GM23338 (cell line): ENCODE results near the gene TESK2. TPM values are rescaled to one million over a fixed set of nuclear protein-coding genes. Genes with fewer than 3 reads are reported as not detected.

ENCODE experiments used
- ATAC-seq: fragments of 200-7000 bp; cut with Tn5 transposase; 3 replicates; pipeline ENCODE4 v1.9.1; 2020
- DNase-seq: peaks from one replicate; pipeline ENCODE4 v3.0.0-alpha.2; 2015; ENCODE audit warnings: low spot score
- H2AFZ ChIP-seq: fragments of 200-600 bp; sonication (generic); 2 replicates; pipeline ENCODE4 v1.8.0; 2016; ENCODE audit warnings: antibody characterized with exemption, mild to moderate bottlenecking, moderate library complexity
- H3F3A ChIP-seq: fragments of 200-600 bp; sonication (generic); replicated peaks from 2 replicates; pipeline ENCODE4 v1.8.0; 2017; ENCODE audit warnings: antibody characterized with exemption, mixed run types, low read depth
- H3K27ac ChIP-seq: fragments of 200-600 bp; sonication (generic); 2 replicates; pipeline ENCODE4 v1.6.1; 2016; ENCODE audit warnings: low read depth
- H3K27me3 ChIP-seq: fragments of 200-600 bp; sonication (generic); 2 replicates; pipeline ENCODE4 v1.8.0; 2016; ENCODE audit warnings: mild to moderate bottlenecking, mixed run types, moderate library complexity; ENCODE audit not compliant: insufficient read depth
- H3K36me3 ChIP-seq: fragments of 200-600 bp; sonication (generic); 2 replicates; pipeline ENCODE4 v1.8.0; 2016; ENCODE audit warnings: mild to moderate bottlenecking; ENCODE audit not compliant: insufficient read depth
- H3K4me1 ChIP-seq: fragments of 200-600 bp; sonication (generic); 2 replicates; pipeline ENCODE4 v1.8.0; 2016; ENCODE audit warnings: mild to moderate bottlenecking, moderate library complexity; ENCODE audit not compliant: insufficient read depth
- H3K4me2 ChIP-seq: fragments of 200-600 bp; sonication (generic); 2 replicates; pipeline ENCODE4 v1.7.1; 2017; ENCODE audit warnings: mixed run types
- H3K4me3 ChIP-seq: fragments of 200-600 bp; sonication (generic); 2 replicates; pipeline ENCODE4 v1.6.1; 2016; ENCODE audit warnings: mixed run types
- H3K79me2 ChIP-seq: fragments of 200-600 bp; sonication (generic); replicated peaks from 2 replicates; pipeline ENCODE4 v1.8.0; 2017; ENCODE audit warnings: mild to moderate bottlenecking; ENCODE audit not compliant: insufficient read depth
- H3K9me2 ChIP-seq: fragments of 200-600 bp; sonication (generic); 2 replicates; pipeline ENCODE4 v1.8.0; 2017; ENCODE audit not compliant: insufficient read depth
- H4K20me1 ChIP-seq: fragments of 200-600 bp; sonication (generic); replicated peaks from 2 replicates; pipeline ENCODE4 v1.8.0; 2017; ENCODE audit warnings: mild to moderate bottlenecking; ENCODE audit not compliant: insufficient read depth
- H3K27ac Mint-ChIP-seq: 2 replicates; pipeline ENCODE4 v1.8.0; 2020; ENCODE audit warnings: inconsistent platforms, mild to moderate bottlenecking, moderate library complexity, mixed read lengths
- H3K27me3 Mint-ChIP-seq: 3 replicates; pipeline ENCODE4 v1.8.0; 2022; ENCODE audit warnings: low read depth, mild to moderate bottlenecking, moderate library complexity, mixed read lengths, inconsistent platforms; ENCODE audit not compliant: insufficient read depth, poor library complexity
- H3K36me3 Mint-ChIP-seq: 3 replicates; pipeline ENCODE4 v1.8.0; 2021; ENCODE audit warnings: low read depth, mild to moderate bottlenecking, inconsistent platforms, moderate library complexity, mixed read lengths
- H3K4me1 Mint-ChIP-seq: 3 replicates; pipeline ENCODE4 v1.8.0; 2020; ENCODE audit warnings: mild to moderate bottlenecking, inconsistent platforms, mixed read lengths
- H3K4me3 Mint-ChIP-seq: 3 replicates; pipeline ENCODE4 v1.8.0; 2021; ENCODE audit warnings: moderate library complexity, mild to moderate bottlenecking, inconsistent platforms, mixed read lengths
- H3K9me3 Mint-ChIP-seq: 3 replicates; pipeline ENCODE4 v1.8.0; 2020; ENCODE audit warnings: moderate library complexity, mild to moderate bottlenecking, inconsistent platforms, mixed read lengths
- CREB1 ChIP-seq: fragments of 250-450 bp; sonication (Bioruptor Pico); IDR thresholded peaks from 2 replicates; pipeline ENCODE4 v1.5.0; 2020; ENCODE audit warnings: low read depth, mild to moderate bottlenecking, moderate library complexity
- CTCF ChIP-seq, 2 experiments: fragments of 200-600 bp in 1 of 2; sonication (generic) in 1 of 2; conservative IDR thresholded peaks; 2 replicates each; pipeline versions ENCODE4 v1.5.1 to v1.6.1; 2016 to 2017; ENCODE audit warnings: antibody characterized with exemption in 2 of 2, low read depth in 2 of 2, mild to moderate bottlenecking in 2 of 2, moderate library complexity in 1 of 2
- ETS1 ChIP-seq: IDR thresholded peaks from 2 replicates; pipeline ENCODE4 v1.6.1; 2016; ENCODE audit warnings: antibody characterized with exemption
- EZH2 ChIP-seq: fragments of 200-600 bp; sonication (generic); IDR thresholded peaks from one replicate; pipeline ENCODE4 v1.8.0; 2017; ENCODE audit warnings: antibody characterized with exemption, mild to moderate bottlenecking, low read depth; ENCODE audit not compliant: unreplicated experiment
- EZH2phosphoT487 ChIP-seq: fragments of 200-600 bp; sonication (generic); IDR thresholded peaks from one replicate; pipeline ENCODE4 v1.8.1; 2018; ENCODE audit warnings: antibody characterized with exemption; ENCODE audit not compliant: unreplicated experiment
- JUNB ChIP-seq: IDR thresholded peaks from one replicate; pipeline ENCODE4 v1.6.1; 2016; ENCODE audit warnings: antibody characterized with exemption; ENCODE audit not compliant: unreplicated experiment
- NANOG ChIP-seq: IDR thresholded peaks from 2 replicates; pipeline ENCODE4 v1.6.1; 2016; ENCODE audit warnings: antibody characterized with exemption, borderline replicate concordance
- POLR2AphosphoS5 ChIP-seq: IDR thresholded peaks from 2 replicates; pipeline ENCODE4 v1.6.1; 2016; ENCODE audit warnings: antibody characterized with exemption, low read depth
- REST ChIP-seq: IDR thresholded peaks from one replicate; pipeline ENCODE4 v1.6.1; 2018; ENCODE audit warnings: antibody characterized with exemption; ENCODE audit not compliant: unreplicated experiment
- STAT1 ChIP-seq: IDR thresholded peaks from one replicate; pipeline ENCODE4 v1.6.1; 2016; ENCODE audit warnings: antibody characterized with exemption; ENCODE audit not compliant: unreplicated experiment
- ZNF114 ChIP-seq: fragments of 250-450 bp; sonication (Bioruptor Pico); IDR thresholded peaks from 2 replicates; pipeline ENCODE4 v1.5.0; 2020; ENCODE audit warnings: mild to moderate bottlenecking, moderate library complexity
- ZNF331 ChIP-seq: fragments of 250-450 bp; sonication (Bioruptor Pico); IDR thresholded peaks from 2 replicates; pipeline ENCODE4 v1.5.0; 2020; ENCODE audit warnings: low read depth, mild to moderate bottlenecking, moderate library complexity
- ZNF462 ChIP-seq: fragments of 250-450 bp; sonication (Bioruptor Pico); IDR thresholded peaks from 2 replicates; pipeline ENCODE4 v1.5.0; 2020; ENCODE audit warnings: mild to moderate bottlenecking, moderate library complexity
- polyA plus RNA-seq: library from polyadenylated mRNA; unstranded; fragments of >200 nt; fragmentation: Nextera tagmentation; extraction: Ambion mirVana; gene quantifications from 2 replicates; pipeline ENCODE4 v1.2.1, GENCODE V29; 2016
- total RNA-seq: library from RNA; depleted of rRNA; stranded (reverse); fragments of >200 nt; shearing (Covaris generic); gene quantifications from 2 replicates; pipeline ENCODE4 v1.2.3, GENCODE V29; 2014

TESK2 gene
- total and polyA plus RNA-seq, 2 experiments from 2014 or later: 5.2 to 14.0 TPM

GRCh38 chr1:45375104-45376090 lies 115.6 kb downstream of the TESK2 start:
- H2AFZ ChIP-seq: no peak overlapping the region
- ATAC-seq (no peak; the same call in 2 of the 3 replicates), DNase-seq (no peak)
- H3K27ac ChIP-seq: no peak overlapping the region
- H3K27me3 ChIP-seq: no peaks in the 10 kb centered on the region
- Mint-ChIP-seq H3K27me3 (no peaks in the 10 kb centered on the region), H3K36me3 (no peaks in the 10 kb centered on the region), H3K4me1 (no peaks in the 10 kb centered on the region), H3K4me3 (no peak overlapping the region), H3K9me3 (no peaks in the 10 kb centered on the region), H3K27ac (no peak overlapping the region)
- no peak overlapping the region for H3K4me2 ChIP-seq
- TF ChIP-seq STAT1: no peak
- TF ChIP-seq ZNF331: no peak
- TF ChIP-seq REST: no peak
- no peak for TF ChIP-seq CTCF (conservative IDR thresholded peaks at IDR 0.05; ENCODE audit: low read depth in 2 of 2)
- TF ChIP-seq ZNF462 (CRISPR knock-in tag): no peak
- TF ChIP-seq CREB1 (CRISPR knock-in tag): no peak
- no peak for TF ChIP-seq EZH2
- TF ChIP-seq NANOG: no peak
- TF ChIP-seq ZNF114 (CRISPR knock-in tag): no peak
- TF ChIP-seq EZH2phosphoT487: no peak
- TF ChIP-seq JUNB: no peak
- TF ChIP-seq POLR2AphosphoS5: no peak
- no peak for TF ChIP-seq ETS1
- H3K4me1 ChIP-seq: no peaks in the 10 kb centered on the region
- no peaks in the 10 kb centered on the region for H4K20me1 ChIP-seq
- no peaks in the 10 kb centered on the region for H3K36me3 ChIP-seq
- H3K9me2 ChIP-seq: no peaks in the 10 kb centered on the region
- no peak overlapping the region for H3K4me3 ChIP-seq
- no peaks in the 10 kb centered on the region for H3K79me2 ChIP-seq
- H3F3A ChIP-seq: no peaks in the 10 kb centered on the region
